AG04450 (cell line): Measurements from ENCODE around the gene RSRC1. TPM values are rescaled to one million over a fixed set of nuclear protein-coding genes. Genes with fewer than 3 reads are reported as not detected.

Experiments
- CTCF ChIA-PET: fragments of 300-600, 350-600 bp; formaldehyde crosslinking; extraction: SDS; loops from one replicate; lab custom pipeline; 2022; ENCODE audit warnings: antibody characterized with exemption, inconsistent platforms; lab: Charles Lee
- POLR2A ChIA-PET: fragments of 350-600 bp; formaldehyde crosslinking; extraction: SDS; loops from one replicate; lab custom pipeline; 2021; ENCODE audit warnings: antibody characterized with exemption, inconsistent platforms; lab: Yijun Ruan, JAX
- DNase-seq: peaks from one replicate; pipeline ENCODE4 v3.0.0-alpha.2; 2011; ENCODE audit warnings: low read depth, low spot score
- H3K27ac ChIP-seq: one replicate; pipeline ENCODE4 v1.5.1; 2012; ENCODE audit warnings: low read depth, low read length, control low read depth
- H3K27me3 ChIP-seq: one replicate; pipeline ENCODE4 v1.6.0; 2012; ENCODE audit warnings: low read length; ENCODE audit not compliant: control insufficient read depth, insufficient read depth
- H3K4me3 ChIP-seq: 2 replicates; pipeline ENCODE4 v1.5.1; 2011; ENCODE audit warnings: mild to moderate bottlenecking, low read depth, low read length, control low read depth
- H3K9me3 ChIP-seq: 2 replicates; pipeline ENCODE4 v1.5.1; 2012; ENCODE audit warnings: low read length; ENCODE audit not compliant: control insufficient read depth, insufficient read depth
- polyA plus RNA-seq: library from polyadenylated mRNA; depleted of rRNA; stranded (reverse); fragments of >200 nt; gene quantifications from 2 replicates; pipeline ENCODE4 v1.2.3, GENCODE V29; 2011
- TF ChIP-seq, protein P1 (sequence below): IDR thresholded peaks from 2 replicates; pipeline ENCODE4 v1.5.1; 2011; ENCODE audit warnings: low read depth, low read length, control low read depth, inconsistent platforms

RSRC1 gene
- polyA plus RNA-seq, 1 experiment: 6.7 TPM

DNA sequence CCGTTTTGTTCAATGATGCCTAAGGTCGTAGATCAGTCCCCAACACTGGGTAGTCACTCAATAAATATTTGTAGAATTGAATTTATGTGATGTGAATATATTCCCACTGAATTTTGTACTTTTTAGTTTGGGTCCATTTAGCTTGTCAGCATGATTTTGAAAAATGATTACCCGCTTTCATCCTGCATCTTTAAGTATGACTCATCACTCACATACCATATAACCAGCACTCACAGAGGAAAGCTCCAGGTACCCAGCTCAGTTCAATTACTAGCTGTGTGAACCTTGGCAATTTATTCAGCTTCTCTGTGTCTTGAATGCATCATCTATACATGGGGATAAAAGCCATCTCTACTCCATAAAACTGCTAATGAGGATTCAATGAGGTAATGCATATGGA, 458.9 kb downstream of the RSRC1 start:
- no peak overlapping the region for H3K4me3 ChIP-seq
- no peak for DNase-seq

DNA sequence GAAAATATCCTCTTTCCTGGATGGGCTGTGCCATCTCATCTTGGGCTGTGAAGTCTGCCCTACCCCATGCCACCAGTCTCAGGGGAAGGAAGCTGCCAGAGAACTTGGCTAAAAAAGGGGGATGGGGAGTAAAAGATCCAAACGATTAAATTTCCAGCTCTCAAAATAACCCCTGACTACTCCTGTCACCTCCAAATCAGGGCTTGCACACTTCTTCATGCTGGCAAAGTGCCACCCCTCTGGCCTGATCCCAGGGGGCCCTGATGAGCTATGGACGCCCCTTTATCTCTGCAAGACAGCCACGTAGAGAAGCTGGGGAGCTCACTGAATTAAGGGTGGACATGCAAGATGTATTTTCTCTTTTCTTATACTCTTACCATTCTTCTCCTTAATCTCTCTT, 459.9 kb downstream of the RSRC1 start:
- CTCF ChIA-PET: interaction anchor here (0.6 to 3.7 kb wide), 6 partner anchors 30 to 963 kb away, joined by 3 to 23 read pairs (median 5); partner anchors contain the start of gene GFM1
- Histone ChIP-seq H3K4me3 (no peak overlapping the region), H3K9me3 (no peaks in the 10 kb centered on the region), H3K27ac (no peak overlapping the region), H3K27me3 (no peaks in the 10 kb centered on the region)
- POLR2A ChIA-PET: interaction anchor here (0.6 kb wide), 1 partner anchor 78 kb away, joined by 4 read pairs; no protein-coding TSS in a partner anchor
- no peak for DNase-seq
- TF ChIP-seq, protein P1, sequence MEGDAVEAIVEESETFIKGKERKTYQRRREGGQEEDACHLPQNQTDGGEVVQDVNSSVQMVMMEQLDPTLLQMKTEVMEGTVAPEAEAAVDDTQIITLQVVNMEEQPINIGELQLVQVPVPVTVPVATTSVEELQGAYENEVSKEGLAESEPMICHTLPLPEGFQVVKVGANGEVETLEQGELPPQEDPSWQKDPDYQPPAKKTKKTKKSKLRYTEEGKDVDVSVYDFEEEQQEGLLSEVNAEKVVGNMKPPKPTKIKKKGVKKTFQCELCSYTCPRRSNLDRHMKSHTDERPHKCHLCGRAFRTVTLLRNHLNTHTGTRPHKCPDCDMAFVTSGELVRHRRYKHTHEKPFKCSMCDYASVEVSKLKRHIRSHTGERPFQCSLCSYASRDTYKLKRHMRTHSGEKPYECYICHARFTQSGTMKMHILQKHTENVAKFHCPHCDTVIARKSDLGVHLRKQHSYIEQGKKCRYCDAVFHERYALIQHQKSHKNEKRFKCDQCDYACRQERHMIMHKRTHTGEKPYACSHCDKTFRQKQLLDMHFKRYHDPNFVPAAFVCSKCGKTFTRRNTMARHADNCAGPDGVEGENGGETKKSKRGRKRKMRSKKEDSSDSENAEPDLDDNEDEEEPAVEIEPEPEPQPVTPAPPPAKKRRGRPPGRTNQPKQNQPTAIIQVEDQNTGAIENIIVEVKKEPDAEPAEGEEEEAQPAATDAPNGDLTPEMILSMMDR: no peak

More for the DNA sequence above, 458.9 kb downstream of the RSRC1 start:
- Histone ChIP-seq H3K27me3 (no peaks in the 10 kb centered on the region), H3K9me3 (no peaks in the 10 kb centered on the region), H3K27ac (no peak overlapping the region)
- POLR2A ChIA-PET: no interaction called here
- TF ChIP-seq, protein P1: no peak
- CTCF ChIA-PET: interaction anchor here (1.5 to 3.7 kb wide), 3 partner anchors 15 to 76 kb away, joined by 3 to 23 read pairs (median 16); partner anchors contain the start of gene GFM1

DNA sequence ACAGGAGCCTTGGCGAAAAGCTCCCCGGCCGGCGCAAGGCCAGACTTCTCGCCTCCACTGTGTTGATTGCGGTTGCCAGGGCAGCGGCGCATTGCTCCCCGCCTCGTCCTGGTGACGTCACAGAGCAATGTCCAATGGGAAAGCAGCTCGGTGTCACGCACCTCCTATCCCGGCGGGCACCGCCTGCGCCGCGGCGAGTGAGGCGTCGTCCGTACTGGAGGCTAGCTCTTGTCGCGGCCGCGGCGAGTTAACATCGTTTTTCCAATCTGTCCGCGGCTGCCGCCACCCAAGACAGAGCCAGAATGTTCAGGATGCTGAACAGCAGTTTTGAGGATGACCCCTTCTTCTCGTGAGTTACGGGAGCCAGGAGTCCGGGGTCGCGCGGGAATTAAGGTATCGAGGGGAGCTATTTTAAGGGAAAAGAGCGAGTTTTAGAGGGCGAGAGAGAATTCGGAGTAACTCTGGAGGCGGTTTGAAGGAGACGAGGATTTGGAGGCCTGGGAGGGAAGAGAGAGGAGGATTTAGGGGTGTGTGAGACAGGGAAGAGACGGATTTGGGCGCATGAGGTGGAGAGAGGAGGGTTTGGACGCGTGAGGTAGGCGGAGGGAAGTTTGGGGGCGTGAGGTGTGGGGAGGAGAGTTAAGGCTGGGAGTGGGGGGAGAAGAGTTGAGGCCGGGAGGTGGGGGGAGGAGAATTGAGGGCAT, 461.3 kb downstream of the RSRC1 start, which contains the start of gene MLF1:
Gene MLF1 (plus strand): TSS at position 196 of the 704 bp plus-strand sequence. CDS start 107 bp downstream, at position 303.
- H3K27me3 ChIP-seq: no peaks in the 10 kb centered on the region
- ChIA-PET CTCF (interaction anchor here (0.7 to 3.7 kb wide), 9 partner anchors 15 to 999 kb away, joined by 3 to 23 read pairs (median 3); partner anchors contain the start of gene GFM1), POLR2A (interaction anchor here (0.6 to 1.0 kb wide), 2 partner anchors 73 to 101 kb away, joined by 3 to 4 read pairs; partner anchors contain the start of genes GFM1 and LXN)
- peak; percentile 80 for DNase-seq
- TF ChIP-seq, protein P1: no peak
- H3K27ac ChIP-seq: peak within 1 kb of the TSS; percentile 41
- H3K9me3 ChIP-seq: no peaks in the 10 kb centered on the region
- H3K4me3 ChIP-seq: peak within 1 kb of the TSS; percentile 73

DNA sequence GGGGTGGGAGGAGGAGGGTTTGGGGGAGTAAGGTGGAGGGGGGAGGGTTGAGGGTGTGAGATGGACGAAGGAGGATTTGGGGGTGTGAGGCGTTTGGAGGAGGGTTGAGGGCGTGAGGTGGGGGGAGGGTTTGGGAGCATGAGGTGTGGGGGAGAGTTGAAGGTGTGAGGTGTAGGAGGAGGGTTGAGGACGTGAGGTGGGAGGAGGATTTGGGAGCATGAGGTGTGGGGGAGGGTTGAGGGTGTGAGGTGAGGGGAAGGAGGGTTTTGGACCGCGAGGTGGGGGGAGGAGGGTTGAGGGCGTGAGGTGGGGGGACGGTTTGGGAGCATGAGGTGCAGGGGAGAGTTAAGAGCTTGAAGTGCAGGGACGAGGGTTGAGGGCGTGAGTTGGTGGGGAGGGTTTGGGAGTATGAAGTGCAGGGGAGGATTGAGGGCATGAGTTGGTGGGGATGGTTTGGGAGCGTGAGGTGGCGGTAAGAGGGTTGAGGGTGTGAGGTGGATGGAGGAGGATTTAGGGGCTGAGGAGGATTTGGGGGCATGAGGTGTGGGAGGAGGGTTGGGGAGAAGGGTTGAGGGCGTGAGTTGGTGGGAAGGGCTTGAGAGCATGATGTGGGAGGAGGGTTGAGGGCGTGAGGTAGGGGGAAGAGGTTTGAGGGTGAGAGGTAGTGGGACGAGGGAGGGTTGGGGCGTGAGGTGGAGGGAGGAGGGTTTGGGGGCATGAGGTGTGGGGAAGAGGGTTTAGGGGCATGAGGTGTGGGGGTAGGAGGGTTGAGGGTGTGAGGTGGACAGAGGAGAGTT, 462.3 kb downstream of the RSRC1 start:
- Histone ChIP-seq H3K4me3 (no peak overlapping the region), H3K27ac (no peak overlapping the region), H3K27me3 (no peaks in the 10 kb centered on the region), H3K9me3 (no peaks in the 10 kb centered on the region)
- ChIA-PET CTCF (interaction anchor here (0.7 kb wide), 1 partner anchor 217 kb away, joined by 4 read pairs; no protein-coding TSS in a partner anchor), POLR2A (interaction anchor here (0.7 kb wide), 1 partner anchor 636 kb away, joined by 3 read pairs; no protein-coding TSS in a partner anchor)
- DNase-seq: no peak
- TF ChIP-seq, protein P1: no peak
